HG03575 (cell line): ENCODE measurements around the gene LRRC3.
"Not testable (repeated sequence)": the region's sequence is repeated elsewhere in the genome, so short reads cannot be mapped to it uniquely, and the experiment has no call there.

Experiments used
- ATAC-seq: cut with Tn5 transposase; IDR thresholded peaks from one replicate; pipeline ENCODE4 v1.9.1; 2021; ENCODE audit not compliant: unreplicated experiment, insufficient number of reproducible peaks, low FRiP score; ENCODE audit errors: extremely low read depth

Gene LRRC3, protein sequence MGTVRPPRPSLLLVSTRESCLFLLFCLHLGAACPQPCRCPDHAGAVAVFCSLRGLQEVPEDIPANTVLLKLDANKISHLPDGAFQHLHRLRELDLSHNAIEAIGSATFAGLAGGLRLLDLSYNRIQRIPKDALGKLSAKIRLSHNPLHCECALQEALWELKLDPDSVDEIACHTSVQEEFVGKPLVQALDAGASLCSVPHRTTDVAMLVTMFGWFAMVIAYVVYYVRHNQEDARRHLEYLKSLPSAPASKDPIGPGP

DNA sequence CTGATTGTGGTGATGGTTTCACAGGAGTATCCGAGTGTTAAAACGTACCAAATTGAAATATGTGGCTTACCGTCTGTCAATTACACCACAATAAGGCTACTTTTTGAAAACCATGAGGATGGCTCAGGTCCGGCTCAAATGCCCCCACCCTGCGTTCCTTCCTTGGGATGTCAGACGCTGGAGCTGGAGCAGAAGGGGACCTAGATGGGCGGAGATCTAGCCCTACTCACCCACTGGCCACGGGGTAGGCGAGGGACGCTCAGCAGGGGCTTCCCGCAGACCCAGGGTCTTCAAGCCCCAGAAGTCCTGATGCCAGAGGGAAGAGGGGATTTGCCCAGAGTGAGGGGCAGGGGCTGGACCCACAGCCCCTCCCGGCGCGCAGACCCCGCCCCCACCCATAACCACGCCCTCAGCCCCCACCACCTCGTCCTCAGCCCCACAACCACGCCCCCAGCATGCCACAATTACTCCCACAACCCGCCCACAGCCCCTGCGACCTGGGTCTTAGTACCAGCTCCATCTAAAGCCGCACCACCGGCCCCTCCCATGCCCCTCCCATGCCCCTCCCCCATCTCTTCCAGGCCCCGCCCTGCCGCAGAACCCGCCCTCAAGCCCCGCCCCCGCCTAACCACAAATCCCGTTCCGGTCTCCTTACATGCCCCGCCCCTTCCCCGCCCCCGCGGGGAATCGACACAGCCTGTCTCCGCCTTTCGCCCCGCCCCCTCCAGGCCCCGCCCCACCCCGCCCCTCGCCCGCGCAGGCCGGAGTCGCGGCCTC is at the start of gene LRRC3:
TSS of gene LRRC3 (plus strand) at position 764 of the 777 bp plus-strand sequence. CDS start 1,135 bp downstream, outside the sequence.
- no peak for ATAC-seq

DNA sequence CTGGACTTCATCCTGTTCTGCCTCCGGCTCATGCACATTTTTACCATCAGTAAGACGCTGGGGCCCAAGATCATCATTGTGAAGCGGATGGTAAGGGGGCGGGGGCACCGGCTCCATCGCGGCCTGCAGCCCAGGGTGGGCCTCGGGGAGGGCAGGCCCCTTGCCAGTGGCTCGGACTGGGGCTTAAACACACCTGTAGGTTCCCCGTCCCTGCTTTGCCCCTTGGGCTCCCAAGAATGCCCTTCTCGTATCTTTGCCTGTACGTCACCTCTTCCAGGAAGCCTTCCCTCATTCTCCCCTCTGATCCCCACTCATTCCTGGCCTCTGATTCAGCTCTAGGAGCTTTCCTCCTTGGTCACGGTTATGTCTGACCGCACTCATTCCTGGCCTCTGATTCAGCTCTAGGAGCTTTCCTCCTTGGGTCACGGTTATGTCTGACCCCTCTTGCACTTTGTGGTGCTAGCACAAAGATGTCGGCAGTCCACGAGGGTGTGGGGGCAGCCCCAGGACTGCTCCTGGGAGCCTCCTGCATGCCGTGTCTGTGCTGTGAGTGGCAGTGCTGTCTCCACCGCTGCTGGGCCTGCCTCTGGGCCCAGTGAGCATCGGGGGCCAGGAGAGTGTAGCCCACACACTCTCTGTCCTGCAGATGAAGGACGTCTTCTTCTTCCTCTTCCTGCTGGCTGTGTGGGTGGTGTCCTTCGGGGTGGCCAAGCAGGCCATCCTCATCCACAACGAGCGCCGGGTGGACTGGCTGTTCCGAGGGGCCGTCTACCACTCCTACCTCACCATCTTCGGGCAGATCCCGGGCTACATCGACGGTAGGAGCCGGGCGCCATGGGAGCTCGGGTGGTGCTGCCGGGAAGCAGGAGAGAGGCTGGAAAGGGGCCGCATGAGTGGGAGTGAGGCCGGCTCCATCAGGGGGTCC is 49.1 kb upstream of the LRRC3 start:
- ATAC-seq = no peak

DNA sequence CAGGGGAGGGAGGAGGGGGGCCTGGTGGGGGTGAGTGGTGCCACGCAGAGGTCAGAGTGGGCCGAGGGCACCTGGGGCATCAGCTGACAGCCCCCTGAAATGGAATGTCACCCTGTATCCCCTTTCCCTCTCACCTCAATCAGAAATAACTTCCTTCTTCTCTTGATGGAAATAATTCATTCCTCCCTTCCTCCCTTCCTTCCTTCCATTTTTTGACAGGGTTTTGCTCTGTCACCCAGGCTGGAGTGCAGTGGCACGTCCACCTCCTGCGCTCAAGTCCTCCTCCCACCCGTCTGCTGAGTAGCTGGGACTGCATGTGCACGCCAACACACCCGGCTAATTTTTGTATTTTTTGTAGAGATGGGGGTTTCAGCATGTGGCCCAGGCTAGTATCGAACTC is 48.4 kb upstream of the LRRC3 start:
- ATAC-seq = no peak

- ATAC-seq = no peak
Measured at GRCh38 chr21:44407493-44407892, 47.8 kb upstream of the LRRC3 start.

GRCh38 chr21:44408226-44408625 is 47.1 kb upstream of the LRRC3 start:
- no peak for ATAC-seq

DNA sequence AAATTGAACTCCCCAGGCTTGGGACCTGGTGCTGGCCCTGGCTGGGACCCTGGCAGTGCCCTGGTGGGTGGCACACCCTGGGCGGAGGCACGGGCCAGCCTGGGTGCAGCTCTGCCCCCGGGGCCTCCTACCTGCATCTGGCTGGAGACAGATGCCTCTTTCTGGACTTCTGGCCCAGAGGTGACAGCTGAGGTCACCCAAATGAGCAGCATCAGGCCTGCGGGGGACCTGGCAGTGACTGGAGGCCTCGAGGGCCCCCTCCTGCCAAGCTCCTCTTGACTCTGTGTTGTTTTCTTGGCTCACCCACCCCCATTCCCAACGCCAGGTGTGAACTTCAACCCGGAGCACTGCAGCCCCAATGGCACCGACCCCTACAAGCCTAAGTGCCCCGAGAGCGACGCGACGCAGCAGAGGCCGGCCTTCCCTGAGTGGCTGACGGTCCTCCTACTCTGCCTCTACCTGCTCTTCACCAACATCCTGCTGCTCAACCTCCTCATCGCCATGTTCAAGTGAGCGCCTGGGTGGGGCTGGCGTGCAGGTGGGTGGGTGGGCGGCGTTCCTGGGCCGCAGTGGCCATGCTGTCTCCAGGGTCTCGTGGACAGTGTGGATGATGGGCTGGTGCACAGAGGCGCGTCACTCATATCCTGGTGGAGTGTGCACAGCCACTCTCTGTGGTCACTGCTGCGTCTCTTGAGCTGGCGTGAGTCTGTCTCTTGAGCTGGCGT is 41.6 kb upstream of the LRRC3 start:
- no peak for ATAC-seq

DNA sequence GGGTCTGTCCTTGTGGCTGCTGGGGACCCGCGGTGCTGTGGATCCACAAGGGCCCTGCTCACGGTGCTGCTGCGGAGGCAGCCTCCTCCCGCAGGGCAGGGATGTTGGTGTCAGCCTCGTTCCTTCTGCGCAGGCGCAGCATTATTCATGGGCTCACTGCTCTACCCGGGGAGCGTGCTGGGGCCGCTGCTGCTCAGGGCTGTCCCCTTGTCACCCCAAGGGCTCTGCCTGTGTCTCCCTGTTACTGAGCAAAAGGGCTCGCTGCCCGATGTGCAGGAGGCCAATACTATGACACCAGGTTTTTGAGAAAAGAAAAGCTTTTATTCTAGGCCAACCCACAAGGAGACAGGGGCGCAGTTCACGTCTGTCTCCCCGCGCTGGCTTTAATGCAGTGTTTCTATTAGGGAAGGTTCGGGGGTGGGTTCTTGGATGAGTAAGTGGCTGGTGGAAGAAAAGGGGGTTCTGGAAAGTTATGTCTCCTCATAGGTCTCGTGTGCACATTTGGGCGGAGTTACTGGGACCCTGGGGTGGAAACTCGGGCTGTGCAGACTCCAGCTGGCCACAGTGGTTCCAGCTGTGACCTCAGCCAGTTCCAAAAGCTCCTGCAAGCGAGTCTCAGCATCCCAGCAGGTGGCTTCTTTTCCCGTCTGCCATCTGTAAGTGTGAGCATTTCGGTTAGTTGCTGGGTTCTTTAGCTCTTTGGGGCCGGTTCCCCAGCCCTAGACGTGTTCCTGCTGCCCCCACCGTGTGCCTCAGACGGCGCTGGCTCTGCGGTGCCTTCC is 40.8 kb upstream of the LRRC3 start:
- ATAC-seq = no peak

- ATAC-seq = no peak
Measured at GRCh38 chr21:44415073-44416025, 40.0 kb upstream of the LRRC3 start.

GRCh38 chr21:44416193-44416592 is 39.1 kb upstream of the LRRC3 start:
- no peak for ATAC-seq

DNA sequence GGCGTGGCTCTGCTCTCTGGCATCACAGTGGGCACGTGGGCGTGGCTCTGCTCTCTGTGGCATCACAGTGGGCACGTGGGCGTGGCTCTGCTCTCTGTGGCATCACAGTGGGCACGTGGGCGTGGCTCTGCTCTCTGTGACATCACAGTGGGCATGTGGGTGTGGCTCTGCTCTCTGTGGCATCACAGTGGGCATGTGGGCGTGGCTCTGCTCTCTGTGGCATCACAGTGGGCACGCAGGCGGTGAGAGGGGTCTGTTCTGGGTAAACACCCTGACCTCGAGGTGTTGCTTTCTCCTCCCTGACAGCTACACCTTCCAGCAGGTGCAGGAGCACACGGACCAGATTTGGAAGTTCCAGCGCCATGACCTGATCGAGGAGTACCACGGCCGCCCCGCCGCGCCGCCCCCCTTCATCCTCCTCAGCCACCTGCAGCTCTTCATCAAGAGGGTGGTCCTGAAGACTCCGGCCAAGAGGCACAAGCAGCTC is 37.6 kb upstream of the LRRC3 start:
- ATAC-seq = not testable (repeated sequence)

DNA sequence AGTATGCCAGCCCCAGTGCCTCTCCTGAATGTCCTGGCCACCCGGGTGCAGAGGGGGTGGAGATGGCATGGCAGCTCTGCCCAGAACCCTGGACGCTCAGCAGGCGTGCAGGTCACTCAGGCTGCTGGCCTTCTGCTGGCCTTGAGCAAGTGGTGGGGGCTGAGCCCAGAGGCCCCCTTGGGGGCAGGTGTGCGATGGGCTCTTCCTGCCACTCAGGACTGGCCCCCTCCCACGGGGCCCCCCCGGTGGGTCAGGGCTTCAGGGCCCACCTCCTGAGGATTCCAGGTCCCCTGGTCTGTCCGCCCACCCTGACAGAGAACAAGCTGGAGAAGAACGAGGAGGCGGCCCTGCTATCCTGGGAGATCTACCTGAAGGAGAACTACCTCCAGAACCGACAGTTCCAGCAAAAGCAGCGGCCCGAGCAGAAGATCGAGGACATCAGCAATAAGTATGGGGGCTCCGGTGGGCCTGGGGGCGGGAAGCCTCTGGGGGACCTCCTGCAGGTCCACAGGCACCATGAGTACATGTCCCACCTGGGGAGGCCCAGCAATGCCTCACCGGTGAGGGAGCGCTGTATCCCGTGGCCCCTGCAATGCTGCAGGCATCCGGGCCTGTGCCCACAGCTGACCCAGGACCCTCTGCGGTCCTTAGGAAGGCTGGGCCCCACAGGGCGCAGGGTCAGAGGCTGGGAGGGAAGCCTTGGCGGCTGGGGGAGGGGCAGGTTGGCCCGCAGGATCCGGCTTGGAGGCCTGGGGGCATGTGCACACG is 37.0 kb upstream of the LRRC3 start:
- ATAC-seq = no peak

DNA sequence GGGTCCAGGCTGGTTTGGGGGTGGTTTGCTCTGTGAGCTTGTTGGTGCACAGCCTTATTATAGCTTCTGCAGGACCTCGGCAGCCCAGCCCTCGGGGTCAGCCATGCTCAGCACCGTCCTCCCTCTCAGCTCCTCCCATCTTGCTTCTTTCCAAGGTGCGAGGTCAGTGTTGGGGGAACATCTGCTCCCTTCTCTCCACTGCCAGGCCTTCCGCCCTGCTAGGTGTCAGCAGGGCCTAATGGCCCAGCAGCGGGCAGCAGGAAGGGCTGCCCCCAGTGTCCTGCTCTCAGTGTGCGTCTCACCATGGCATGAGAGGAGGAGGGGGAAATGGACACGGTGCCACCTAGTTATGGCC is 36.5 kb upstream of the LRRC3 start:
- ATAC-seq = no peak

DNA sequence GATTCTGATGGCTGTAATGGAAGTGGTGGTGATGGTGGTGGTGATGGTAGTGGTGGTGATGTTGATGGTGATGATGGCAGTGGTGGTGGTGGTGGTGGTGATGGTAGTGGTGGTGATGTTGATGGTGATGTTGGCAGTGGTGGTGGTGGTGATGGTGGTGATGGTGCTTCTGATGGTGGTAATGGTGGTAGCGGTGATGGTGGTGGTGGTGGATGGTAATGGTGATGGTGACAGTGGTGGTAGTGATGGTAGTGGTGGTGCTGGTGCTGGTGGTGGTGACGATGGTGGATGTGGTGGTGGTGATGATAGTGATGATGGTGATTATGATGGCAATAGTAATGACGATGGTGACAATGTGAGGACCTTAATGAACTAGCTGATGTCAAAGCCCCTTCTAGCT is 35.6 kb upstream of the LRRC3 start:
- no peak for ATAC-seq

GRCh38 chr21:44420416-44421205 is 34.7 kb upstream of the LRRC3 start:
- ATAC-seq = no peak

- ATAC-seq = no peak
Measured at GRCh38 chr21:44421901-44422840, 33.1 kb upstream of the LRRC3 start.
